Measurements from ENCODE around the gene MEIG1.
"Not testable (repeated sequence)": the region's sequence is repeated elsewhere in the genome, so short reads cannot be mapped to it uniquely, and the experiment has no call there.

MEIG1 gene

DNA sequence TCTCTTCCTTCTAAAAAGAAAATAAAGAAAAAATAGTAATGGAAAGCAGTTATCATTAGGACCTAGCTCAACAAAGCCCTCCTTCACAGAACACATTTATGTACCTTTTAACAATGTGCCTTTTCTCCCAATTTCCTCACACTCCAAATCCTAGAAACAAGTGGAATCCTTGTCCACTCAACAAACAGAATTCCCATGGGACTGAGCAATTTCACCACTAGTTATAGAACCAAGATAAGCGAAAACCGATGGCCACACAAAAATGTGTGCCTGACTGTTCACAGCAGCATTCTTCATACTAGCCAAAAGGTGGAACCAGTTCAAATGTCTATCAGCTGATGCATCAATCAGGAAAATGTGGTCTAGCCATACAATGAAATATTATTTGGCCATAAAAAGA is 22.6 kb upstream of the MEIG1 start:
- H3K36me3 Mint-ChIP-seq (ENCODE audit: low read depth): peaks cover 43% of the 10 kb centered on the region
- no peaks in the 10 kb centered on the region for H3K27me3 Mint-ChIP-seq (ENCODE audit: low read depth, poor library complexity)
- H3K9me3 Mint-ChIP-seq: no peaks in the 10 kb centered on the region
- H3K4me1 Mint-ChIP-seq: no peaks in the 10 kb centered on the region
- no peak overlapping the region for H3K27ac Mint-ChIP-seq
- TF ChIP-seq, protein P1, sequence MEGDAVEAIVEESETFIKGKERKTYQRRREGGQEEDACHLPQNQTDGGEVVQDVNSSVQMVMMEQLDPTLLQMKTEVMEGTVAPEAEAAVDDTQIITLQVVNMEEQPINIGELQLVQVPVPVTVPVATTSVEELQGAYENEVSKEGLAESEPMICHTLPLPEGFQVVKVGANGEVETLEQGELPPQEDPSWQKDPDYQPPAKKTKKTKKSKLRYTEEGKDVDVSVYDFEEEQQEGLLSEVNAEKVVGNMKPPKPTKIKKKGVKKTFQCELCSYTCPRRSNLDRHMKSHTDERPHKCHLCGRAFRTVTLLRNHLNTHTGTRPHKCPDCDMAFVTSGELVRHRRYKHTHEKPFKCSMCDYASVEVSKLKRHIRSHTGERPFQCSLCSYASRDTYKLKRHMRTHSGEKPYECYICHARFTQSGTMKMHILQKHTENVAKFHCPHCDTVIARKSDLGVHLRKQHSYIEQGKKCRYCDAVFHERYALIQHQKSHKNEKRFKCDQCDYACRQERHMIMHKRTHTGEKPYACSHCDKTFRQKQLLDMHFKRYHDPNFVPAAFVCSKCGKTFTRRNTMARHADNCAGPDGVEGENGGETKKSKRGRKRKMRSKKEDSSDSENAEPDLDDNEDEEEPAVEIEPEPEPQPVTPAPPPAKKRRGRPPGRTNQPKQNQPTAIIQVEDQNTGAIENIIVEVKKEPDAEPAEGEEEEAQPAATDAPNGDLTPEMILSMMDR (IDR thresholded peaks at IDR 0.05): no peak
- DNase-seq: no peak
- no peak overlapping the region for H3K4me3 Mint-ChIP-seq

DNA sequence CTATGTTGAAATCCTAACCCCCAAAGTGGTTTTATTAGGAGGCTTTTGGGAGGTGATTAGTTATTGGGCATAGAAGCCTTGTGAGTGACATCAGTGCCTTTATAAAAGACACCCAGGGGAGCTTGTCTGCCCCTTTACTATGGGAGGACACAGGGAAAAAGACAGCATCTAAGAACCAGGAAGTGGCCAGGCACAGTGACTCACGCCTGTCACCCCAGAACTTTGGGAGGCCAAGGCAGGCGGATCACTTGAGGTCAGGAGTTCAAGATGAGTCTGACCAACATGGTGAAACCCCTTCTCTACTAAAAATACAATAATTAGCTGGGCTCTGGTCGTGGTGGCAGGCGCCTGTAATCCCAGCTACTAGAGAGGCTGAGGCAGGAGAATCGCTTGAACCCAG is 20.2 kb upstream of the MEIG1 start:
- not testable (repeated sequence) for H3K27ac Mint-ChIP-seq; H3K9me3 Mint-ChIP-seq; H3K4me1 Mint-ChIP-seq; DNase-seq; H3K4me3 Mint-ChIP-seq; H3K27me3 Mint-ChIP-seq (ENCODE audit: low read depth, poor library complexity)
- peaks cover 23% of the 10 kb centered on the region for H3K36me3 Mint-ChIP-seq (ENCODE audit: low read depth)

DNA sequence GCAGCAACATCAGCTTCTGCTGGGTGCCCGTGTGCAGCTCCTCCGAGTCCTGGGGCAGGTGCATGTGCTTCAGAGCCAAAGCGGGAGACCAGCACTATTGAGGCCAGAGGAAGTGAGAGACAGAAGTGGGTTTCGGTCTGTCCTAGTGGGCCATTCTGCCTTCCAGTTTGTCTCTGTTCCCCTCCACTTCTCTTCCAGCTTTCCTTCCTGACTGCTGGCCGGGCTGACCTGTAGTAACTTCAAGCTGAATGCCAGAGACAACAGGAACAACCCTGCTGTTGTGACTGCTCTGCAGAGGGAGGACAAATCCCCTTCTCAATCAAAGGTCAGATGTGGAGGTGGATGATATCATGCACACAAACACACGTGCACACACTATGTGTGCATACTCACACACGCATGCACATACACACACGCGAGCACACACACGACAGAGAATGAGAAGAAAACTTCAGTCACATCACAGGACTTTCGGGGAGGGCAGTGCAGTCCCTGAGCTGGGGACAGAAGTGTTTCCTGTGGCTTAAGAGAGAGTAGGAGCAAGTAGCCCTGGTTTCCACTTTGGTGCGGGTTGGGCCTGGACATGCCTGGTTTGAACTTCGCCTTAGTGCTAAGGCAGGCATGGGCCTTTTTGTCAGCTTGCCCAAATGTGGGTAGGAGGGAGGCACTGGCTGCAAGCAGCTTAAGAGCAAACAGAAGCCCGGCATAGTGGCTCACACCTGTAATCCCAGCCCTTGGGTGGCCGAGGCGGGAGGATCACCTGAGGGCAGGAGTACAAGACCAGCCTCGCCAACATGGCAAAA is 16.8 kb upstream of the MEIG1 start:
- H3K27ac Mint-ChIP-seq: peak overlapping the region; percentile 52

DNA sequence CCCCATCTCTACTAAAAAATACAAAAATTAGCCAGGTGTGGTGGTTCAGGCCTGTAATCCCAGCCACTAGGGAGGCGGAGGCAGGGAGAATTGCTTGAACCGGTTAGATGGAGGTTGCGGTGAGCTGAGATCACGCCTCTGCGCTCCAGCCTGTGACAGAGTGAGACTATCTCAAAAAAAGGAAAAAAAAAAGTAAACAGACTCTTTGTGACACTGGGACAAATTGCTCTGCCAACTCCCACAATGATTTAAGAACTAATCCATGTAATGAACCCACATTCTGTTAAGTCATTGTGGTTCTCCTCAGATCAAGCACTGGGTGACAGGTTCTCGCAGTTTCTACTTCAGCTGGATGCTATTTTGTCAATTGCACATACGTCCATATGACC is 16.2 kb upstream of the MEIG1 start:
- H3K27me3 Mint-ChIP-seq (ENCODE audit: low read depth, poor library complexity); H3K4me3 Mint-ChIP-seq; DNase-seq; H3K9me3 Mint-ChIP-seq; H3K4me1 Mint-ChIP-seq: not testable (repeated sequence)
- peaks cover 25% of the 10 kb centered on the region for H3K36me3 Mint-ChIP-seq (ENCODE audit: low read depth)
- peak overlapping the region; percentile 7 for H3K27ac Mint-ChIP-seq

More for the DNA sequence above, 16.8 kb upstream of the MEIG1 start:
- H3K36me3 Mint-ChIP-seq (ENCODE audit: low read depth): peaks cover 25% of the 10 kb centered on the region
- not testable (repeated sequence) for H3K4me3 Mint-ChIP-seq; H3K4me1 Mint-ChIP-seq; DNase-seq; H3K9me3 Mint-ChIP-seq; H3K27me3 Mint-ChIP-seq (ENCODE audit: low read depth, poor library complexity)

DNA sequence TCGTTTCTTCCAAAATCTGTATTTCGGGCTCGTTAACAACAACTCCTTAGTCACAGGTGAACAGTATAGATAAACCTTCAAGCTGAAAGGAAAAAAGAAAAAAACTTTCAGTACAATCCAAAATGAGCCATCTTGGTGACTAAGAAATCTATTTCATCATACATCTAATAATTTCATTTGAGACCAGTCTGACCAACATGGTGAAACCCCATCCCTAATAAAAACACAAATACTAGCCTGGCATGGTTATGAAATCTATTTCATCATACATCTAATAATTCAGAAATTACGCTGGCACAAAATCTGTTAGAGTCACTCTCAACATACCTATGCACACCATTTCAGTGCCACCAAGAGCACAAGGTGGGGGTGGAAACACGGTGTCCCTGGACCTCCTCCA is 14.1 kb upstream of the MEIG1 start:
- Mint-ChIP-seq H3K4me1 (no peaks in the 10 kb centered on the region), H3K36me3 (ENCODE audit: low read depth) (peaks cover 24% of the 10 kb centered on the region), H3K27ac (no peak overlapping the region), H3K9me3 (no peaks in the 10 kb centered on the region), H3K4me3 (no peak overlapping the region), H3K27me3 (ENCODE audit: low read depth, poor library complexity) (no peaks in the 10 kb centered on the region)
- TF ChIP-seq, protein P1 (IDR thresholded peaks at IDR 0.05): no peak
- DNase-seq: no peak

DNA sequence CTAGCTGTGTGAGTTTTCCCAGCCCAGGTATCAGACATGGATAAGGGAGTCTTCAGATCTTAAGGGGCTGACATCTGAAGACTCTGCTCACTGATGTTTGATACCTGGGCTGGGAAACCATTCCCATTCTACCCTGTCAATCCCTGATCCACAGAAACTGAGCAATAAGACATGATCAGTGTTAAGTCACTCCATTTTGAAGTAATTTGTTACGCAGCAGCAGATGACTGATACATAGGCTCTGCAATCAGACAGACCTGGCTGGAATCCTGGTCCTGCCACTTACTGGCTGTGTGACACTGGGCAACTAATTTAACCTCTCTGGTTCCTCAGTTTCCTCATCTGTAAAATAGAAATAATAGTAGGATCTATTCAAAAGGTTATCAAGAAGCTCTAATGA is 11.9 kb upstream of the MEIG1 start:
- H3K36me3 Mint-ChIP-seq (ENCODE audit: low read depth): peaks cover 24% of the 10 kb centered on the region

DNA sequence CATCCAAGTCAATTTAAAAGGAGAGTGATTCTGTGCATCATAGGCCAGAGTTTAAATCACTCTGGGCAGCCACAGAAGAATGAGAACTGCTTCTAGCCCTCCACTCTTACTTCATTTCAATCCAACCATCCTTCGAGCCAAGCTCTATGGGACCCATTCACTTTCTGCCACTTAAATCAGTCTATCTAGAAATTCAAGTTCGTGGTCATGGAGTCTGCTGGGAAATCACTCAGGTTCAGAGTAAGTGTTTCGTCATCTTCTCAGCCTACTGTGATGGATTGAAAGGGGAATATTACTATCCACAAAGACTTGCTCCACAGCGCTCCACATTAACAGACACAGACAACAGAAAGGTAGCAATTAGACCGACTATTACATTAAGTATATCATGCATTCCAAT is 9.9 kb upstream of the MEIG1 start:
- no peak overlapping the region for H3K27ac Mint-ChIP-seq
- DNase-seq: no peak
- no peak overlapping the region for H3K4me3 Mint-ChIP-seq
- peaks cover 24% of the 10 kb centered on the region for H3K36me3 Mint-ChIP-seq (ENCODE audit: low read depth)
- H3K27me3 Mint-ChIP-seq (ENCODE audit: low read depth, poor library complexity): no peaks in the 10 kb centered on the region
- TF ChIP-seq, protein P1 (IDR thresholded peaks at IDR 0.05): no peak
- H3K9me3 Mint-ChIP-seq: no peaks in the 10 kb centered on the region
- peaks cover 29% of the 10 kb centered on the region for H3K4me1 Mint-ChIP-seq

More for the DNA sequence above, 11.9 kb upstream of the MEIG1 start:
- no peak for DNase-seq
- no peaks in the 10 kb centered on the region for H3K9me3 Mint-ChIP-seq
- peaks cover 15% of the 10 kb centered on the region for H3K4me1 Mint-ChIP-seq
- TF ChIP-seq, protein P1 (IDR thresholded peaks at IDR 0.05): no peak
- H3K27ac Mint-ChIP-seq: no peak overlapping the region
- no peaks in the 10 kb centered on the region for H3K27me3 Mint-ChIP-seq (ENCODE audit: low read depth, poor library complexity)
- H3K4me3 Mint-ChIP-seq: no peak overlapping the region
